Effector memory CD4-positive, alpha-beta T cell (primary cell): ENCODE data around the gene GBF1.

Experiments used
- DNase-seq, 3 donors: peaks; one replicate each; pipeline ENCODE4 v3.0.0-alpha.2; 2020
- H3K27ac ChIP-seq: 2 replicates; pipeline ENCODE4 v1.7.0; 2013; ENCODE audit warnings: mild to moderate bottlenecking, low read length, moderate library complexity; ENCODE audit not compliant: insufficient read depth, poor library complexity, severe bottlenecking
- H3K27me3 ChIP-seq: replicated peaks from 2 replicates; pipeline ENCODE4 v1.7.0; 2013; ENCODE audit warnings: mild to moderate bottlenecking, low read length; ENCODE audit not compliant: insufficient read depth, control insufficient read depth, poor library complexity, severe bottlenecking
- H3K36me3 ChIP-seq: 2 replicates; pipeline ENCODE4 v1.7.0; 2013; ENCODE audit warnings: mild to moderate bottlenecking, low read length, moderate library complexity; ENCODE audit not compliant: control insufficient read depth, insufficient read depth
- H3K4me1 ChIP-seq: 2 replicates; pipeline ENCODE4 v1.7.0; 2013; ENCODE audit warnings: low read length, mild to moderate bottlenecking; ENCODE audit not compliant: control insufficient read depth, insufficient read depth, poor library complexity, severe bottlenecking
- H3K4me3 ChIP-seq: 2 replicates; pipeline ENCODE4 v1.7.0; 2013; ENCODE audit warnings: low read length, low read depth, mild to moderate bottlenecking; ENCODE audit not compliant: insufficient read depth, poor library complexity, severe bottlenecking
- H3K9me3 ChIP-seq: 2 replicates; pipeline ENCODE4 v1.7.0; 2013; ENCODE audit warnings: mild to moderate bottlenecking, low read length, moderate library complexity; ENCODE audit not compliant: control insufficient read depth

Gene GBF1

GRCh38 chr10:102309916-102310315, 64.6 kb downstream of the GBF1 start:
- Histone ChIP-seq H3K4me1 (no peaks in the 10 kb centered on the region), H3K36me3 (no peaks in the 10 kb centered on the region), H3K27me3 (no peaks in the 10 kb centered on the region), H3K27ac (no peak overlapping the region), H3K9me3 (no peaks in the 10 kb centered on the region), H3K4me3 (no peak overlapping the region)
- no peak for DNase-seq

GRCh38 chr10:102310361-102311024, 65.2 kb downstream of the GBF1 start:
- Histone ChIP-seq H3K27me3 (no peaks in the 10 kb centered on the region), H3K4me3 (no peak overlapping the region), H3K27ac (no peak overlapping the region), H3K9me3 (no peaks in the 10 kb centered on the region), H3K36me3 (no peaks in the 10 kb centered on the region), H3K4me1 (no peaks in the 10 kb centered on the region)
- no peak for DNase-seq

GRCh38 chr10:102311025-102311420, 65.7 kb downstream of the GBF1 start:
- H3K4me3 ChIP-seq = no peak overlapping the region
- DNase-seq = no peak
- no peaks in the 10 kb centered on the region for H3K36me3 ChIP-seq
- no peak overlapping the region for H3K27ac ChIP-seq
- no peaks in the 10 kb centered on the region for H3K4me1 ChIP-seq
- H3K27me3 ChIP-seq = no peaks in the 10 kb centered on the region
- H3K9me3 ChIP-seq = no peaks in the 10 kb centered on the region

- DNase-seq = no peak
Measured at GRCh38 chr10:102312683-102313082, 67.4 kb downstream of the GBF1 start.

GRCh38 chr10:102313221-102313896, 68.0 kb downstream of the GBF1 start:
- H3K9me3 ChIP-seq = no peaks in the 10 kb centered on the region
- DNase-seq = no peak
- H3K4me3 ChIP-seq = no peak overlapping the region
- no peaks in the 10 kb centered on the region for H3K27me3 ChIP-seq
- H3K27ac ChIP-seq = no peak overlapping the region
- no peaks in the 10 kb centered on the region for H3K4me1 ChIP-seq
- no peaks in the 10 kb centered on the region for H3K36me3 ChIP-seq

More at GRCh38 chr10:102312683-102313082, 67.4 kb downstream of the GBF1 start:
- H3K36me3 ChIP-seq = no peaks in the 10 kb centered on the region
- H3K4me3 ChIP-seq = no peak overlapping the region
- H3K9me3 ChIP-seq = no peaks in the 10 kb centered on the region
- H3K27ac ChIP-seq = no peak overlapping the region
- H3K27me3 ChIP-seq = no peaks in the 10 kb centered on the region
- H3K4me1 ChIP-seq = no peaks in the 10 kb centered on the region

GRCh38 chr10:102314801-102315200, 69.5 kb downstream of the GBF1 start:
- Histone ChIP-seq H3K27me3 (no peaks in the 10 kb centered on the region), H3K4me1 (no peaks in the 10 kb centered on the region), H3K27ac (no peak overlapping the region), H3K4me3 (no peak overlapping the region), H3K36me3 (no peaks in the 10 kb centered on the region), H3K9me3 (no peaks in the 10 kb centered on the region)
- DNase-seq = no peak

- no peak overlapping the region for H3K27ac ChIP-seq
- no peaks in the 10 kb centered on the region for H3K9me3 ChIP-seq
- DNase-seq = no peak
- H3K36me3 ChIP-seq = no peaks in the 10 kb centered on the region
- no peaks in the 10 kb centered on the region for H3K27me3 ChIP-seq
- H3K4me1 ChIP-seq = no peaks in the 10 kb centered on the region
- no peak overlapping the region for H3K4me3 ChIP-seq
Measured at GRCh38 chr10:102316421-102316820, 71.1 kb downstream of the GBF1 start.

- peaks cover 6% of the 10 kb centered on the region for H3K4me1 ChIP-seq
- no peaks in the 10 kb centered on the region for H3K36me3 ChIP-seq
- H3K9me3 ChIP-seq = no peaks in the 10 kb centered on the region
- no peak overlapping the region for H3K27ac ChIP-seq
- no peaks in the 10 kb centered on the region for H3K27me3 ChIP-seq
- DNase-seq = peak; percentile 20
- no peak overlapping the region for H3K4me3 ChIP-seq
Measured at GRCh38 chr10:102322914-102323313, 77.6 kb downstream of the GBF1 start.

GRCh38 chr10:102324061-102324460, 78.7 kb downstream of the GBF1 start:
- Histone ChIP-seq H3K4me3 (no peak overlapping the region), H3K36me3 (no peaks in the 10 kb centered on the region), H3K27ac (no peak overlapping the region), H3K4me1 (peaks cover 6% of the 10 kb centered on the region), H3K27me3 (no peaks in the 10 kb centered on the region), H3K9me3 (no peaks in the 10 kb centered on the region)
- DNase-seq = no peak

- H3K4me3 ChIP-seq = no peak overlapping the region
- no peak overlapping the region for H3K27ac ChIP-seq
- no peak for DNase-seq
- no peaks in the 10 kb centered on the region for H3K27me3 ChIP-seq
- no peaks in the 10 kb centered on the region for H3K36me3 ChIP-seq
- no peaks in the 10 kb centered on the region for H3K9me3 ChIP-seq
- peaks cover 6% of the 10 kb centered on the region for H3K4me1 ChIP-seq
Measured at GRCh38 chr10:102326031-102326430, 80.7 kb downstream of the GBF1 start.
